Left cardiac atrium (tissue), 4 donors: Measurements from ENCODE around the gene ASTN1. TPM values are rescaled to one million over a fixed set of nuclear protein-coding genes. Genes with fewer than 3 reads are reported as not detected.

Experiments used
- ATAC-seq, 2 donors: fragments of 200-7000 bp; cut with Tn5 transposase; one replicate each; pipeline ENCODE4 v1.9.1; 2020; ENCODE audit warnings: mild to moderate bottlenecking in 2 of 2, moderate library complexity in 2 of 2
- DNase-seq: peaks from one replicate; pipeline ENCODE4 v3.0.0-alpha.2; 2020
- intact Hi-C, 2 donors: fragments of 100-400 bp; cut with DNase I; formaldehyde crosslinking; loops; one replicate each; pipeline versions ENCODE4 v1.14.1 to v1.15.1; 2022 to 2023
- total RNA-seq, 2 donors: library from RNA; stranded (reverse); fragmentation: NEBNext Ultra II Directional; extraction: Animal tissue kit (Norgen Biotek cat#: 25700); gene quantifications; one replicate each; pipeline ENCODE4 v1.2.1, GENCODE V29; 2021
- donor health status: DM: no; HTN: yes; CAD: no.
- donor health status: DM: no; HTN: yes; CAD: no; lungs with severe emphysema.
- donor health status: DM: yes; HTN: yes; CAD: no.
- donor health status: Dilated cardiomyopathy.

ASTN1 gene
- total RNA-seq, 2 donors from 2014 or later: 0.79 to 0.94 TPM

DNA sequence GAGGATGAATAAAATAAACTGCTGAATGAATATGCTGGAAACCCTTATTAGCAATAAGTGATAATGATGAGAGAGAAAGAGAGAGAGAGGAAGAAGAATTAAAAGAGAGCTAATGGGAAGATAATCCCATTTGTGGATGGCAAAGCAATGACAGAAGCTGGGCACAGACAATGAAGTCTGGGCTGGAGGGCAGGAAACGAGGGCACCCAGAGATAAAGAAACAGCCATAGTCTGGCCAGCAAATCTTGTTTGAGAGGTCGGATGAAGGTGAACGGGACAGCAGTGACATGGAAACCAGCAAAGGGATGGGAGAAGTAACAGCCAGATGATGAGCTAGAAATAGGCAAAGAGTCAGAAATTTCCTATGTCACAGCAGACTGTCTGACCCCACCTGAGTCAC, 155.9 kb downstream of the ASTN1 start:
- no peak for ATAC-seq
- intact Hi-C loops: no loop called here
- no peak for DNase-seq

DNA sequence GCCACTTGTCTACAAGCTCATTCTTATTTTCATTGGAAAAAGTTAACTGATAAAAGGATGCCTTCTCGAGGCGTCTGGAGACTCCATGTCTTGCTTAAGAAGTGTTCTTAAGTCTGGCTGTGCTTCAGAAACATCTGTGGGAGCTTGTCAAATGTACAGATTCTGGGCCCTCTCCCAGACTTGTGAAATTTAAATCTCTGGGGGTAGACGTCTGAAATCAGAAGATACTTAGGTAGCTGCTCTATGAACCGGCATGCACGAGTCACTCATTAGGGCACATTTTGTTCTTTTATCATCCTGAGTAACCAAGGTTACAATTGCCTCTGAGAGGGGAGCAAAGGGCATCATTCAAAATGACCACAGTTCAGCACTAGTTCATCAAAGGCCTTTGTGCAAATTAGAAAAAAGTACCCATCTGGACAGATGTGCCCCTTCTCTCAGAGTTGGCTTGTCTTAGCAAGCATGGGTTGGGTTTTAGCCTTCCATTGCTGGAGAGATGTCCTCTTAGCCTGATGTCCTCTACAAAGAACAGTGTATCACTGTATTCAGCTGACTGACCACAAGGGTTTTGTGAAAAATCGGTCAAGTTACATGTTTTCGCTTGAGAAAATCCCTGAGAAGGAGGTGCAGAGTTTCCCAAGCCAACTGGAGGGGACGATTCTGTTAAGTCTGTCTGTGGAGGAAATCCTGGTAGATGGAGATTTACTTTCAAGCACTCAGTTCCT, 156.9 kb downstream of the ASTN1 start:
- DNase-seq (no peak), ATAC-seq (peak; percentile 19 to 77)
- intact Hi-C loops: no loop called here

DNA sequence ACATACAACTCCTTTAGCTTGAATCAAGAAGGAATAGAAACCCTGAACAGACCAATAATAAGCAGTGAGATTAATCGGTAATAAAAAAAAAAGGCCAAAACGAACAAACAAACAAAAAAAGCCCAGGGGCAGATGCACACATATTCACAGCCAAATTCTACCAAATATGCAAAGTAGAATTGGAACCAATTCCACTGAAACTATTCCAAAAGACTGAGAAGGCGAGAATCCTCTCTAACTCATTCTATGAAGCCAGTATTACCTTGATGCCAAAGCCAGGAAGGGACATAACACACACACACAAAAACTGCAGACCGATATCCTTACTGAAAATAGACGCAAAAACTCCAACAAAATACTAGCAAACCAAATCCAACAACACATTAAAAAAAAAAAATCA, 161.6 kb downstream of the ASTN1 start:
- ATAC-seq: no peak
- DNase-seq: no peak
- intact Hi-C loops: no loop called here

DNA sequence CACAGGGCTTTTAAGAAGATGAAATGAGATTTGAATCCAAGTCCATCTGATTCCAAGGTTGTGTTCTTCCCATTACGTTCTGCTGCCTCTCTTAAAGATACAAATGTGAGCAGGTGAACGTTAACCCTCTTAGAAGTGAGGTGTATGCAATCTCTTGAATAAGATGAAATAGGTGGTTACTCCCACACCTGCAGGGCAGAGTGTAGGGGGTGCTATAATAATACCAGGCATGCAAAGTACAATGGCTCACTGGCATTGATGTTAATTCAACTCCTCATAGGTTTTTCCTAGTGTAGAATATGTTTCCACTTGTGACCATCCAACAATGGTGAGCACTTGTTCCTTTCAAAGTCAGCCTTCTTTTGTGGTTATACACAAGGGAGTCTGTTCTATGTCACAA, 163.0 kb downstream of the ASTN1 start:
- DNase-seq (no peak), ATAC-seq (no peak)
- intact Hi-C loops: no loop called here

DNA sequence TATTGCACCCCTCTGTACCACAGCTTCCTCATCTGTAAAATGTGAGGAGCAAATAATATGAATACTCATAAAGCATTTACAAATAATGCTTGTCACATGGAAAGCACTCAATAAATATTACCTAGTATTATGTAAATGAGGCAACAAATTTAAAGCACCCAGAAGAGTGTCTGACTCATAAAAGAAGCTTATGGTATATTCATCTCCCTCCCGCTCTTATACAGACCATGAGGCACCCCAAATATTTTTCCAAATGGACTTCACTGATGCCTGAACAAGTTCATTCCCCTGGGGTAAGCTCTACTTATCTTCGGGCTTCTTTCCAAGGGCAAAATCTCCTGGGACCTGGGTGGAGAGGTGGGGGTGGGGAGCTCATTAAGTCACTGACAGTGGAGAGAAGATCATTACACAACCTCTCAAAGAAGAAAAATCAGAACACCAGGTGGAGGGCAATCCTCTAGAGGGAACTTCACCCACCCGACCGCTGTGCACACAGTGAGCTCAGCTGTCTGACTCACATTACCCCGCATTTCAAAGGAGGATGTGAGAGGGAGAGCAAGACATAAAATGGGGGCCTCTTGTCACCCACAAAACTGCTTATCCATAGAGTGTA, 166.2 kb downstream of the ASTN1 start:
- intact Hi-C loops: no loop called here
- DNase-seq (no peak), ATAC-seq (no peak)

DNA sequence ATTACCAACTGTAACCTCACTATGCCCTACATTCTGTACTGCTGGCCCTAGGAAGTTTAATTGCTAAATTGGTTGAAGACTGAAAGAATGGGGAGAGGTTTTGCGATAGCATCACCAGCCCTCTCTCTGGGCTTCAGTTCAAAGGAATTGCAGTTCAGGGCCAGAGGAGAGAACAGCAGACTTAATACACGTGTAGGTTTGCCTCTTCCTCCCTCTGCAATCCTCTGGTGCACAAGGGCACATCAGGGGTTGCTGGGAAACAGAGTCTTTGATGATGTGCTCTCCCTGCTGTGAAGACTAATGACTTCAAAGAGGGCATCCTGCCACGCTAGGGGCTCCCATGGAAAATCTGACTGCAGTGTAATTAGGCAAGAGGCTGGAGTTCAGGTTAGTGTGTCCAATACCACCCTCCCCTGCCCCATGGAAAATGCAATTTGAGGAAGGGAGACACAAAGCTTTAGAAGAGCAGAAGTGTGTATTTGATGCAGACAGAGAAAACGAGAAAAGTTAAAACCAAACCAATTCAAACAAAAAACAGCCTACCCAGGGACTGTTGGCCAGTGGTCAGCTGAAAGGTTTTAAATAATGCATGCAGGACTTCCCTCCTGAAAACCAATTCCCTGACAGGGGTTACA, 167.9 kb downstream of the ASTN1 start:
- ATAC-seq: peak; percentile 12 to 91

DNA sequence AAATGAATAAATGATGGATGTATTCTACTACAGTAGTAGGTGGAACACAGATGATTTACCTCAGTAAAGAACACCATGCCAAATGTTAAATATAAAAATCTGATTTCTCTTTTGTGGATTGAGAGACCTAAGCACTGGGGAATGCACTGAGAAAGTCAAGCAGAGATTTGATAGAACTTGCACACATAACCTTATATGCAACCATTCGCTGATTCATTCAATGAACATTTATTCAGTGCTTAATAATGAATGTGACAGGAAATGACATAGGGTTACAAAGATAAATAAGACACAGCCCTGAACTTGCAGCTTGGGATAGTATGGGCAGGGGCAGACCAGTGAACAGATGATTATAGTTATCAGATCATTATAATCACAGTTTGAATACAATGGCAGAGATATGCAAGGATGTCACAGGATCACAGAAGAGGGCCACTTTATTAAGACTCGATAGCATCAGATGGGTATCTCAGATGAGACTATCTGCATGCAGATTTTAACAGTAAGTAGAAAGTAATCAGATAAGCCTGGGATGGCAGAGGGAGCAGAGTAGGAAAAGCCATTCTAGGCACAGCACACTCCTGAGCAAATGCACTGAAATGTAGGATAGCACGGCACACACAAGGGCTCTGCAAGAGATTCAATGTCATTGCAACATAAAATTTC, 169.4 kb downstream of the ASTN1 start:
- ATAC-seq: no peak
- intact Hi-C loops: no loop called here
- DNase-seq: no peak

More for the DNA sequence above, 167.9 kb downstream of the ASTN1 start:
- intact Hi-C loops: no loop called here
- no peak for DNase-seq

DNA sequence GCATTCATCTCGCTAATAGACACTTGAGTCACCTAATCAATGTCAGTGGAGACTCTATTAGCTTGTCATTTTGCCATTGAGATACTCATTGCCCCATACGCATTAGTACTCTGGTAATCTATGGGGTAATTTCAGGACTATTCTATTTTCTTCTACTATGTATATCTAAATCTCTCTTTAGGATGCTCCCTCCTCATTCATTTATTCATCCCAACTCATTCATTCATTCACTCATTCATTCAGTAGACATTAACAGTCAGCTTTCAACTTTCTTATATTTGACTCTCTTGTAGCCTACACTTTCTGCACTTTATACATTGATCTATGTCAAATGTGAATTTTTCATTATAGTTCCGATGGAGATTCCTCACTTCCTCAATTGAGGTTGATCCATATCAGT, 170.9 kb downstream of the ASTN1 start:
- intact Hi-C loops: no loop called here
- DNase-seq (no peak), ATAC-seq (no peak)

DNA sequence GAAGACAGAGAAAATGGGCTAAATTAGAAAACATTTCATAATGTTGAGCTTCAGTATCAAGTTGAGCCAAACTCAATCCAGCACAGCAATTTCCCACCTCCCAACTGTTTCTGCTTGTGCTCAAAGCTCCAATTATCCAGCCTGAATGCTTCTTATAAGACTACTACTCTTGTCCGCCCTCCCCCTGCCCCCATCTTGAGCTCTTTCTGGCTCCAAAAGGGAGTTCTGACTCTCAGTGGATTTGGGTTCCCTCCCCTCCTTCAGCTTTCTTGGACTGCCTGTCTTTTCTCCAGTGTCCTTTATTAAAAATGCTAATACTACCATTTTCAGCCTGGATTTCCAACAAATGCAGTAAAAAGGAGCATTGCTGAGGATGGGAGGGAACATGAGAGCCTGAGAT, 174.8 kb downstream of the ASTN1 start:
- intact Hi-C loops: no loop called here
- peak in 1 of 2 donors; percentile 34 for ATAC-seq
- no peak for DNase-seq

DNA sequence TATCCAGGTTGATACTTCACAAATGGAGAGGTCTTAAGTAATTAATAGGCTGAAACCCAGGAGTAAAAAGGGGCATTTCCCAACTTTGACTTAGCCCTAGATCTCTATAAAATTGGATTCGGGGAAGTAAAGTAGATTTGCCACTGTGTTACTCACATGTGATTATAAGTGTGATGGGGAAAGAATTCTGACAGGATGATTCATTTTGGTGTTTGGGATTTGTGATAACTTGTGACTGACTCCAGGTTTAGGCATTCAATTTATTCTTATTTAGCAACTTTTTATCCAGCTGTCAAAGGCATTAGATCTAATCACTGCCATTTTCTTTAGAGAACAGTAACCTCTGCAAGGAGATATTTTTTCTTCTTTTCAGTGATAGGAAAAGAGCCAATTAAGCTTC, 175.5 kb downstream of the ASTN1 start:
- intact Hi-C loops: no loop called here
- ATAC-seq: peak; percentile 34 to 87
- DNase-seq: no peak

DNA sequence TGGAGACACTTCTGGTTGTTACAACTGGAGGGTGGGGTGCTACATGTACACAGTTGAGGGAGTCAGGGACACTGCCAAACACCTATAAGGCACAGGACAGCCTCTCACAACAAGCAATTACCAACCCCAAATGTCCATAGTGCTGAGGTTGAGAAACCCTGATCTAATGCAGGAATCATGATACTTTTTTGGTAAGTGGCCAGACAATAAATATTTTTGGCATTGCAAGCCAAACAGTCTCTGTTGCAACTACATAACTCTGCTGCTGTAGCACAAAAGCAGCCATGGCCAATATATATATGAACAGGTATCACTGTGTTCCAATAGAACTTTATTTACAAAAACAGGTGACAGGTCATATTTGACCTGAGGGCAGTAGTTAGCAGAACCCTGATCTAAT, 177.5 kb downstream of the ASTN1 start:
- intact Hi-C loops: no loop called here
- DNase-seq (no peak), ATAC-seq (peak in 1 of 2 donors; percentile 10)

DNA sequence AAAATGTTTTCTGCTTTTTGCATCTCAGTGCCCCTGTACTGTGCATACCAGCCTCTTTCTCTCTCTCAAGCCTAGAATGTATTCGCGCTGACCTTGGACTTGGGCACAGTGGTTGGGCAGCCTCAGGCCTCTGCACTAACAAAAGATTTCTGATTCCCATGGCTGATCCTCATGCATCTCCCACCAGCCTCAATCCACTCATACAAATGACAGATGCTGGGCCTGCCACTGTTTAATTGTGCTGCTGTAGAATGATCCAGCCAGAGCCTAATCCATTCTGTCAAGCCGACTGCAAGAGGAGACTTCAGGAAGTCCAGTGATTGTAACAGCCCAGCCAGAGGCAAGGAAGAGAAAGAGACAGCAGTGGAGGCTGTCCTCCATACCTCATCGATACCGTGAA, 180.8 kb downstream of the ASTN1 start:
- intact Hi-C loops: no loop called here
- ATAC-seq (no peak), DNase-seq (no peak)

DNA sequence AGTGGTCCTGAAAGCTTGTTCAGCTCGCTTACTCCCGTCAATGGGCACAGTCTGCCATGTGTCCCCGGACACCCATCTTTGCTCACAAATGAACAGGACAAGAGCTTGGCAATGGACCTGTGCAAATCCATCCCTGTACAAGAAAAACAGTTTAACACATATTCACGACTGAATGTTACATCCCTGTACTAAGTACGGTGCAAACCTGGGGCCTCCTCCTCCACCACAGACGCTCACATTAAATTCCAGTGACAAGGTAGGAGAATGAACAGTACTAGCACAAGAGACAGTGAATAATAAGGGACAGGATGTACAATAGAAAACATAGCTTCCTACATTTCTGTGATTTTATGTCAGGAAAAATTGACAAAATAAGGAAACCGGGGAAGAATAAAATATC, 187.7 kb downstream of the ASTN1 start:
- ATAC-seq (no peak), DNase-seq (no peak)
- intact Hi-C loops: no loop called here

DNA sequence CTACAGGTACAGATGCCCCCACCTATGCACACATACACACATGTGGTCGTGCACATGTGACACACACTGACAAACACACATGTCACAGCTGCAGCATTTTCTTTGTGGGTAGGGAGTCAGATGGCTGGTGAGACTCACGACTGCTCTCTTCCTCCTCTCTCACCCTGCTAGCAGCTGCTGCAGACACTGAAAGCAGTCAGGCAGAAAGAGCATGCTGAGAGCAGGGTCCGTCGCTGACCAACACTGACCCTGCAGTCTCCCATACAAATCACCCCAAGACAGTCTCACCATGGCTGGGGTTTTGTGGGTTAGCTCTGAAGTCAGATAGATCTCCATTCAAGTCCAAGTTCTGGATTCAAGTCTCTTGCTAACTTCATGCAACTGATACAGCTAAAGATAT, 188.3 kb downstream of the ASTN1 start:
- no peak for ATAC-seq

DNA sequence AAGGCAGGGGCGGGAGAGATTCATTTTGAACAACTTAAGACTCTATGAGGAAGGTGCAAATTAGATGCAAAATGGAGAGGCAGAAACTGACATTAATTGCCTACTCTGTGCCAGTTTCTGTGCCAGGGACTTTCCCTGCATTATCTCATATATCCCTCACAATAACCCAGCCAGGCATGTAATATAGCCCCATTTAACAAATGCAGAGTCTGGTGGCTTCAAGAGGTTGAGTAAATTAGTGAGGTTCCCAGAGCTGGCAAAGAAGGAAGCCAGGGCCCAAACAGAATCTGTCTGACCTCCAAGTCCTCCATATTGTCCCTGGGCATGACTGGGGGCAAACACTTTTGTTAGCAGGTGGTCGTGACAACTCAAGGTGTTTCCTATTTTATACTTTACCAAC, 199.8 kb downstream of the ASTN1 start:
- no peak for ATAC-seq
- no peak for DNase-seq
- intact Hi-C loops: no loop called here

More for the DNA sequence above, 188.3 kb downstream of the ASTN1 start:
- no peak for DNase-seq
- intact Hi-C loops: no loop called here

DNA sequence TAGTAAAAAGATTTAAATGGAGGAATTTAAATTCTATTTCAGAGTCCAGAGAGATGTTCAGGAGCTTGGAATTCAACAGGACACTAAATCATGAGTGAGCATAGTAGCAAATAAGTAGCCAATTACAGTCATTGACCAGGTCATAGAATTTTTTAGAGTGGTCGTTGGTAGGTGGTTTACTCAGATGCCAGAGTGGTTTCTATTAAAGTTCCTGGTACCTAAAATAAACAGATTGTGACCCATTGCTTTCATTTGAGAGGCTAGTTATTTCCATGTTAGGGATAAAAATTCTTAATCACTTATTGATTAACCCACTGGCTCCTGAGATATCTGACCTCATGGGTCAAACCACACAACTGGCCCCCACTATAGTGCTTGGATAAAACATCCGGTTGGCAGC, 201.3 kb downstream of the ASTN1 start:
- intact Hi-C loops: no loop called here
- ATAC-seq: no peak
- DNase-seq: no peak

DNA sequence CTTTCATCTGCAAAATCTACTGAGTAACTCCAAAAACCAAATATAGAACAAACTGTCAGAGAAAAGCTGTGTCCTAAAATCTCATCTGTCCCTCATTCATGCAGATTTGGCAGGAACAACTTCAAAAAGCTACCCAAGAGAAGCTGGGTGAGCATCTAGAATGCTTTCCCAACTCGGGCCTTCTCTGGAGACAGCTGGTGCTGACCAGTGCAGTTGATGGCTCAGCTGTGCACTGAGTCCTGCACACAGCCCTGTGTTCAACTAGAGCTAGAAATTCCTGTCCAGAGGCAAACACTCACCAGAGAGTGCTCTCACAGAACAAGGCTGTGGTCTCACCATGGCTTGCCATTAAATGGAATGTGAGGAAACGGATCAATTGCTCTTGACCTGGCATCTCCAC, 202.8 kb downstream of the ASTN1 start:
- ATAC-seq: no peak
- no peak for DNase-seq
- intact Hi-C loops: no loop called here

DNA sequence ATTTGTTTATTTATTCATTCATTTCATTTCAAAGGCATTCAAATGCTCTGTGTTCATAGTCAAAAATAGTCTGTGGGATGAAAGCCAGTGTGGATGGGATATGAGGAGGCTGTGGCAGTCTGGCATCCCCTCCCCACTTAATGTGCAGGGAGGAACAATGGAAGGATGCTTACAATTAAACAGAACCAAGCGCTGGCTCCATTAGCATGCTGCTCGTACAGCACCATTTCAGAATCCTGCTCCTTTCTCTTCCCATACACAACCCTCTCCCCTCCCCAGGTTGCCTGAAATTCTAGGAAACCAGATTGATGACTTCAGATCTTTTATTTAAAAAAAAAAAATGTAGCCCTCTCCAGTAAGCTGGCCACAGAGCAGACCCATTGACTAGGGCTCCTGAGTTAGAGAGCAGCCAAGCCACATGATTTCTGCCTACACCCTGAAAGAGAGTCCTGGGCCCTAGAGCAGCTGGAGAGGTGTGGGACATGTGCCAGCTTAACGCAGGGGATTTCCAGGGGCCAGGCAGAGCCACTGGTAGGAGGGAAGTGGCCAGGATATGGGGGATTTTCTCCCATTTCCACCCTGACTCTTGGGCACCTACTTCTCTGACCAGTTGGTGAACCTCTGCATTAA, 205.2 kb downstream of the ASTN1 start:
- no peak for DNase-seq
- intact Hi-C loops: no loop called here
- ATAC-seq: no peak

DNA sequence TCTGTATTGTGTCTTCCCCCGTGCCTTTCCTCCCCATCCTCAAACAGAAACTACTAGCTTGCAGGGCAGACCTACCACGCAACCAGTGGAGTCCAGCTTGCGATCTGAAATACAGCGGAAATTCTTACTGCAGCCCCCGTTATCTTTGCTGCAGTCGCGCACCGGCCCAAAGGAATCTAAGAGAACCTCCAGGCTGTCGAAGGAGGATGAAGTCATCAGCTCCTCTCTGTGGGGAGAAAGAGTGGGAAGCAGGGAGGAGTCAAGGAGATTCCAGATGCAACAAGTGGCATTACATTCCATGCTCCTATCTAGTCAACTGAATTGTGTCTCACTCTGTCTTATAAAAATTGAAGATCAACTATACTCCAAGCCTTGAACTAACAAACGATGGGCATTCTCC, 206.9 kb downstream of the ASTN1 start:
- intact Hi-C loops: no loop called here
- DNase-seq (no peak), ATAC-seq (peak in 1 of 2 donors; percentile 43)

DNA sequence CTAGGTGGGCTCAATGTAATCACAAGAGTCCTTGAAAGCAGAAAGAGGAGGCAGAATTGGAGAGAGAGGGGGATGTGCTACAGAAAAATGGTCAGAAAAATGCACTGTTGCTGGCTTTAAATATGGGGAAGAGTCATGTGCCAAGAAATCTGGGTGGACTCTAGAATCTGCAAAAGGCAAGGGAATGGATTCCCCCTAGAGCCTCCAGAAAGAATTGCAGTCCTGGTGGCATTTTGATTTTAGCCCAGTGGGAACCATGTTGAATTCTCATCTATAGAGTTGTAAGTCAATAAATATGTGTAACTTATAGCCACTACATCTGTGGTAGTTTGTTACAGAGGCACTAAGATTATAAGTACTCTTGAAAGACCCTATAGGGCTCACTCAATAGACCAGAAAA, 210.3 kb downstream of the ASTN1 start:
- ATAC-seq: no peak
- intact Hi-C loops: no loop called here

More for the DNA sequence above, 210.3 kb downstream of the ASTN1 start:
- no peak for DNase-seq
